ENCODE results near the gene PTPRT.

DNA sequence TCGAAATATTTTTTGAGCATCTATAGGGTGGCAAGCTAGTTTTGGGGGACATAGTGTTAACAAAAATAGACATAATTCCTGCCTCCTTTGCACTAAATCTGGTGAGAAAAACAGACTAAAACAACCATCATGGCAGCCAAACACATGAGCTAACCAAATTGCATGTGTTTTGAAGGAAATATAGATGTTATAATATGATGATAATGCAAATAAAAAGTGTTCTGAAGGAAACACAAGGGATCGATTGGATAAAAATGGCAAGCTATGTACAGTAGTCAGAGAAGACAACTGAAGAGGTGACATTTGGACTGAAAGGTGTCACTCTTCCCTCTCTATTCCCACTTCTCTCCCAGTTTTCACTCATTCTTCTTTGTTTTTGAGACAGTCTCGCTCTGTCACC is 706.9 kb downstream of the PTPRT start:
- TF ChIP-seq, protein P1, sequence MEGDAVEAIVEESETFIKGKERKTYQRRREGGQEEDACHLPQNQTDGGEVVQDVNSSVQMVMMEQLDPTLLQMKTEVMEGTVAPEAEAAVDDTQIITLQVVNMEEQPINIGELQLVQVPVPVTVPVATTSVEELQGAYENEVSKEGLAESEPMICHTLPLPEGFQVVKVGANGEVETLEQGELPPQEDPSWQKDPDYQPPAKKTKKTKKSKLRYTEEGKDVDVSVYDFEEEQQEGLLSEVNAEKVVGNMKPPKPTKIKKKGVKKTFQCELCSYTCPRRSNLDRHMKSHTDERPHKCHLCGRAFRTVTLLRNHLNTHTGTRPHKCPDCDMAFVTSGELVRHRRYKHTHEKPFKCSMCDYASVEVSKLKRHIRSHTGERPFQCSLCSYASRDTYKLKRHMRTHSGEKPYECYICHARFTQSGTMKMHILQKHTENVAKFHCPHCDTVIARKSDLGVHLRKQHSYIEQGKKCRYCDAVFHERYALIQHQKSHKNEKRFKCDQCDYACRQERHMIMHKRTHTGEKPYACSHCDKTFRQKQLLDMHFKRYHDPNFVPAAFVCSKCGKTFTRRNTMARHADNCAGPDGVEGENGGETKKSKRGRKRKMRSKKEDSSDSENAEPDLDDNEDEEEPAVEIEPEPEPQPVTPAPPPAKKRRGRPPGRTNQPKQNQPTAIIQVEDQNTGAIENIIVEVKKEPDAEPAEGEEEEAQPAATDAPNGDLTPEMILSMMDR (conservative IDR thresholded peaks at IDR 0.05; ENCODE audit: low read depth, low read length), result no peak
- no peak for TF ChIP-seq POLR2A (IDR thresholded peaks at IDR 0.05; ENCODE audit: low read depth, low read length)
- no peak for TF ChIP-seq SMC3 (IDR thresholded peaks at IDR 0.05; ENCODE audit: low read depth, low read length)
- no peak for TF ChIP-seq RCOR1 (IDR thresholded peaks at IDR 0.05; ENCODE audit: insufficient replicate concordance, low read length)
- no peak for TF ChIP-seq MAZ (IDR thresholded peaks at IDR 0.05; ENCODE audit: borderline replicate concordance, low read depth, low read length)
- TF ChIP-seq BHLHE40 (IDR thresholded peaks at IDR 0.05; ENCODE audit: low read depth, low read length), result no peak
- no peak for TF ChIP-seq RFX5 (IDR thresholded peaks at IDR 0.05; ENCODE audit: low read depth, low read length)
- no peak for TF ChIP-seq CHD1 (IDR thresholded peaks at IDR 0.05; ENCODE audit: low read depth, low read length)
- TF ChIP-seq RAD21 (IDR thresholded peaks at IDR 0.05; ENCODE audit: low read length), result no peak
- no peak for TF ChIP-seq CEBPB (IDR thresholded peaks at IDR 0.05; ENCODE audit: low read depth, low read length)
- TF ChIP-seq, protein P2, sequence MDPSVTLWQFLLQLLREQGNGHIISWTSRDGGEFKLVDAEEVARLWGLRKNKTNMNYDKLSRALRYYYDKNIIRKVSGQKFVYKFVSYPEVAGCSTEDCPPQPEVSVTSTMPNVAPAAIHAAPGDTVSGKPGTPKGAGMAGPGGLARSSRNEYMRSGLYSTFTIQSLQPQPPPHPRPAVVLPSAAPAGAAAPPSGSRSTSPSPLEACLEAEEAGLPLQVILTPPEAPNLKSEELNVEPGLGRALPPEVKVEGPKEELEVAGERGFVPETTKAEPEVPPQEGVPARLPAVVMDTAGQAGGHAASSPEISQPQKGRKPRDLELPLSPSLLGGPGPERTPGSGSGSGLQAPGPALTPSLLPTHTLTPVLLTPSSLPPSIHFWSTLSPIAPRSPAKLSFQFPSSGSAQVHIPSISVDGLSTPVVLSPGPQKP (IDR thresholded peaks at IDR 0.05; ENCODE audit: borderline replicate concordance, low read depth, low read length), result no peak

All from IMR-90 (cell line).